Aorta (tissue), 5 donors: Measurements from ENCODE around the gene EOGT. TPM values are rescaled to one million over a fixed set of nuclear protein-coding genes. Genes with fewer than 3 reads are reported as not detected.

Source experiments
- ATAC-seq: fragments of 200-7000 bp; cut with Tn5 transposase; one replicate; pipeline ENCODE4 v1.9.1; 2022; ENCODE audit warnings: moderate library complexity; ENCODE audit not compliant: low FRiP score
- DNase-seq, 2 donors: peaks; one replicate each; pipeline ENCODE4 v3.0.0-alpha.2; 2020
- H3K27ac ChIP-seq, 2 donors: one replicate each; pipeline ENCODE4 v1.5.1; 2013; ENCODE audit warnings: low read length in 2 of 2, mild to moderate bottlenecking in 2 of 2, moderate library complexity in 2 of 2, control low read depth in 1 of 2, inconsistent platforms in 1 of 2, low read depth in 1 of 2
- H3K27me3 ChIP-seq, 2 donors: one replicate each; pipeline ENCODE4 v1.6.1; 2013; ENCODE audit warnings: control low read depth in 1 of 2, low read length in 1 of 2, mild to moderate bottlenecking in 1 of 2, moderate library complexity in 1 of 2; ENCODE audit not compliant: insufficient read depth in 2 of 2, control insufficient read depth in 1 of 2
- H3K36me3 ChIP-seq, 2 donors: one replicate each; pipeline ENCODE4 v1.6.1; 2013; ENCODE audit warnings: control low read depth in 1 of 2, low read length in 1 of 2, mild to moderate bottlenecking in 1 of 2; ENCODE audit not compliant: insufficient read depth in 2 of 2, control insufficient read depth in 1 of 2
- H3K4me1 ChIP-seq, 2 donors: one replicate each; pipeline ENCODE4 v1.6.1; 2013; ENCODE audit warnings: low read length in 2 of 2, control low read depth in 1 of 2, mild to moderate bottlenecking in 1 of 2, moderate library complexity in 1 of 2; ENCODE audit not compliant: insufficient read depth in 2 of 2, control insufficient read depth in 1 of 2
- H3K4me3 ChIP-seq, 2 donors: one replicate each; pipeline ENCODE4 v1.5.1; 2013; ENCODE audit warnings: low read length in 2 of 2, control low read depth in 1 of 2, mild to moderate bottlenecking in 1 of 2
- H3K9me3 ChIP-seq: one replicate; pipeline ENCODE4 v1.6.1; 2013; ENCODE audit warnings: mild to moderate bottlenecking, low read length; ENCODE audit not compliant: control insufficient read depth
- WGBS, 2 donors: extraction: QIAGEN DNeasy Blood & Tissue Kit; methylation state at CpG; one replicate each; pipeline ENCODE4 v1.1.7; 2013; 5-methylcytosine and 5-hydroxymethylcytosine counted together
- intact Hi-C, 2 donors: fragments of 100-400 bp; cut with DNase I; formaldehyde crosslinking; loops; one replicate each; pipeline versions ENCODE4 v1.14.2 to v1.15.0; 2022
- polyA plus RNA-seq, 2 donors: library from polyadenylated mRNA; stranded (reverse); fragments of 200-250 nt; gene quantifications; one replicate each; pipeline ENCODE4 v1.2.3, GENCODE V29; 2013
- total RNA-seq, 2 donors: library from RNA; stranded (reverse); fragmentation: NEBNext Ultra II Directional; extraction: Animal tissue kit (Norgen Biotek cat#: 25700); gene quantifications; one replicate each; pipeline ENCODE4 v1.2.1, GENCODE V29; 2021
- donor health status: healthy with polysubstance abuse.
- donor health status: Bipolar disorder and iron deficiency.
- donor health status: DM: no; HTN: no; CAD: no.
- donor health status: DM: no; HTN: no; CAD: no.
- donor health status: DM: yes; HTN: yes; CAD: no.

EOGT gene
- total and polyA plus RNA-seq, 4 donors = 40.6 to 134 (median 104) TPM

- DNase-seq = no peak
- H3K9me3 ChIP-seq = no peaks in the 10 kb centered on the region
- no peaks in the 10 kb centered on the region for H3K4me1 ChIP-seq
- H3K4me3 ChIP-seq = no peak overlapping the region
- H3K27me3 ChIP-seq = no peaks in the 10 kb centered on the region
- WGBS, 2 donors = 46 to 56% methylated on average over 3 of the region's 3 CpGs
- intact Hi-C loops = no loop called here
- no peak overlapping the region for H3K27ac ChIP-seq
- ATAC-seq = no peak
- H3K36me3 ChIP-seq = peaks cover 22 to 24% of the 10 kb centered on the region in 2 donors
Observed at GRCh38 chr3:68985146-68985790, 28.2 kb downstream of the EOGT start.

- H3K36me3 ChIP-seq = peaks cover 26 to 30% of the 10 kb centered on the region in 2 donors
- intact Hi-C loops = no loop called here
- H3K9me3 ChIP-seq = no peaks in the 10 kb centered on the region
- no peaks in the 10 kb centered on the region for H3K4me1 ChIP-seq
- no peak overlapping the region for H3K4me3 ChIP-seq
- no peaks in the 10 kb centered on the region for H3K27me3 ChIP-seq
- no peak overlapping the region for H3K27ac ChIP-seq
- no peak for ATAC-seq
- WGBS, 2 donors = 82 to 85% methylated on average over 5 of the region's 5 CpGs
- no peak for DNase-seq
Observed at GRCh38 chr3:68984011-68984530, 29.4 kb downstream of the EOGT start.

- Histone ChIP-seq H3K36me3 (peaks cover 13 to 20% of the 10 kb centered on the region in 2 donors), H3K27ac (no peak overlapping the region), H3K9me3 (no peaks in the 10 kb centered on the region), H3K4me1 (no peaks in the 10 kb centered on the region), H3K27me3 (no peaks in the 10 kb centered on the region), H3K4me3 (no peak overlapping the region)
- intact Hi-C loops = no loop called here
- 54 to 62% methylated on average over 8 of the region's 8 CpGs for WGBS, 2 donors
- DNase-seq = no peak
- no peak for ATAC-seq
Observed at GRCh38 chr3:68977486-68978167, 35.9 kb downstream of the EOGT start.

- Histone ChIP-seq H3K4me1 (no peaks in the 10 kb centered on the region), H3K27me3 (no peaks in the 10 kb centered on the region), H3K9me3 (no peaks in the 10 kb centered on the region), H3K36me3 (peaks cover 7 to 13% of the 10 kb centered on the region in 2 donors), H3K27ac (no peak overlapping the region), H3K4me3 (no peak overlapping the region)
- no peak for ATAC-seq
- 78 to 85% methylated on average over 5 of the region's 5 CpGs for WGBS, 2 donors
- no peak for DNase-seq
- intact Hi-C loops = no loop called here
Observed at GRCh38 chr3:68974711-68975110, 38.8 kb downstream of the EOGT start.

DNA sequence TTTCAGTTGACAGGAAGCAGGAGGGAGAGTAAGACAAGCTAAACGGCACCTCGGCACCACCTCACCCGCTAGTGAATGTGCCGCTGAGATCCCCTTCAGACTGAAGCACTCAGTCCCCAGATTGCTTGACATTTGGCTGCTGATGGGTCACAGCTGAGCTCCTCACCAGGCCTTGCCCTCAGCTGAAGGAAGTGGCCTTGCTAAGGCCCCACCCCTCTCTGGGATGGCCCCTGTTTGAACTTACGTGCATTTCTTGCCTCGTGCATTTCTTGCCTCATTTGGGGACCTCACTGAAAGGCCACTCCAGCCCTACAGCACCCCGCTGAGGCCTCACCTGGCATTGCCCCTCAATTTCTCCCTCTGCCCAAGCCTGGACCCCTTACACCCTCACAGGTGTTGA, 39.8 kb downstream of the EOGT start:
- intact Hi-C loops = no loop called here
- DNase-seq (peak in 1 of 2 donors; percentile 42), ATAC-seq (no peak)
- no peak overlapping the region for H3K27ac ChIP-seq
- WGBS, 2 donors = 61 to 64% methylated on average over 7 of the region's 7 CpGs
- H3K36me3 ChIP-seq = peaks cover 3 to 9% of the 10 kb centered on the region in 2 donors
- no peak overlapping the region for H3K4me3 ChIP-seq
- H3K27me3 ChIP-seq = no peaks in the 10 kb centered on the region
- no peaks in the 10 kb centered on the region for H3K9me3 ChIP-seq
- no peaks in the 10 kb centered on the region for H3K4me1 ChIP-seq

GRCh38 chr3:68972358-68972979, 41.0 kb downstream of the EOGT start:
- no peaks in the 10 kb centered on the region for H3K9me3 ChIP-seq
- intact Hi-C loops = no loop called here
- H3K27ac ChIP-seq = no peak overlapping the region
- peaks cover under 1 to 5% of the 10 kb centered on the region in 2 donors for H3K36me3 ChIP-seq
- DNase-seq = peak; percentile 59 to 77
- no peaks in the 10 kb centered on the region for H3K4me1 ChIP-seq
- no peaks in the 10 kb centered on the region for H3K27me3 ChIP-seq
- H3K4me3 ChIP-seq = no peak overlapping the region
- ATAC-seq = no peak
- WGBS, 2 donors = 29 to 31% methylated on average over 11 of the region's 11 CpGs

- Histone ChIP-seq H3K4me1 (no peaks in the 10 kb centered on the region), H3K9me3 (no peaks in the 10 kb centered on the region), H3K27me3 (no peaks in the 10 kb centered on the region), H3K36me3 (no peaks in the 10 kb centered on the region), H3K27ac (no peak overlapping the region), H3K4me3 (no peak overlapping the region)
- intact Hi-C loops = no loop called here
- ATAC-seq (no peak), DNase-seq (no peak)
- 24 to 46% methylated on average over 2 of the region's 2 CpGs for WGBS, 2 donors
Observed at GRCh38 chr3:68964694-68965093, 48.8 kb downstream of the EOGT start.

DNA sequence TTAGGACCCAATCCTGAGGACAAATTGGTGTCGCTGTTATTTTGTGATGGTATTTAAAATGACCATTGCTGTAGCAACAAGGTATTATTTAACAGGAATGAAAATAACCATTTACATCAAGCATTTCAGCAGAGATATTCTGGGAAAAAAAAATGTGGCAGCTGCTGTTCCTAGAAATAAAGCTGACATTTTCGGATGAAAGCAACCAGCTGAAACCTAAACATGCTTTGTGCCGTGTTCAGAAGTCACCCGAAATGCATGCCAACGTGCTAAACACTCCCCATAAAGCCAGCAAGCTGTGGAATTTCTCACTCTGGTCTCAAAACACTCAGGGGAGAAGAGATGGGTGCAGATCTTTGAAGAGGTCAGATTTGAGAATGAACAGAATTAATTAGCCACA, 49.6 kb downstream of the EOGT start:
- Histone ChIP-seq H3K4me1 (no peaks in the 10 kb centered on the region), H3K4me3 (no peak overlapping the region), H3K27ac (no peak overlapping the region), H3K36me3 (no peaks in the 10 kb centered on the region), H3K9me3 (no peaks in the 10 kb centered on the region), H3K27me3 (no peaks in the 10 kb centered on the region)
- DNase-seq (no peak), ATAC-seq (no peak)
- intact Hi-C loops = no loop called here
- WGBS, 2 donors = 16 to 20% methylated on average over 5 of the region's 5 CpGs
